GM12878 (cell line): Measurements from ENCODE around the gene ANAPC15.

Experiments
- CTCF ChIP-seq, 3 experiments: IDR thresholded peaks in 2 of 3; conservative IDR thresholded peaks in 1 of 3; 2 replicates each; pipeline ENCODE4 v1.5.1; 2011; ENCODE audit warnings: low read depth in 3 of 3, low read length in 3 of 3, mild to moderate bottlenecking in 3 of 3, control low read depth in 2 of 3, moderate library complexity in 2 of 3, inconsistent platforms in 1 of 3, mixed read lengths in 1 of 3; ENCODE audit not compliant: control insufficient read depth in 2 of 3, insufficient read depth in 1 of 3; ENCODE audit errors: extremely low read depth in 1 of 3
- FOS ChIP-seq: IDR thresholded peaks from 3 replicates; pipeline ENCODE4 v1.6.1; 2011; ENCODE audit warnings: borderline replicate concordance; ENCODE audit not compliant: insufficient read length; ENCODE audit errors: extremely low read depth
- POLR2AphosphoS2 ChIP-seq: IDR thresholded peaks from 2 replicates; pipeline ENCODE4 v1.6.1; 2011; ENCODE audit warnings: low read depth, mild to moderate bottlenecking, low read length, improper control_type of control experiment, moderate library complexity
- YY1 ChIP-seq: IDR thresholded peaks from 2 replicates; pipeline ENCODE4 v1.6.1; 2011; ENCODE audit warnings: low read depth, mild to moderate bottlenecking, low read length

- no peak for TF ChIP-seq CTCF (IDR thresholded peaks at IDR 0.05 in 2 of 3, conservative IDR thresholded peaks at IDR 0.05 in 1 of 3; ENCODE audit: control insufficient read depth in 2 of 3, extremely low read depth in 1 of 3, insufficient read depth in 1 of 3, low read depth in 3 of 3, low read length in 3 of 3)
- no peak for TF ChIP-seq YY1
- TF ChIP-seq POLR2AphosphoS2, result no peak
- no peak for TF ChIP-seq FOS
Observed at GRCh38 chr11:72150882-72151281, 38.4 kb upstream of the ANAPC15 start.
